ENCODE results near the gene SEC61A2. TPM values are rescaled to one million over a fixed set of nuclear protein-coding genes. Genes with fewer than 3 reads are reported as not detected.

Gene SEC61A2
- total RNA-seq, result 10 to 100 TPM in 4 of 5 donors, under 1 TPM in 1; 0.58 to 17.4 (median 11.9) TPM
- 1 to 10 TPM; 1.1 to 3.2 (median 2.2) TPM for polyA plus RNA-seq
- long read RNA-seq, donor 1, partial matches to known transcripts, result 0 of 6 reads
- long read RNA-seq, donor 1, other reads (novel, unspliced or antisense), result 6 of 6 reads
- long read RNA-seq, donor 2, partial matches to known transcripts, result 0 of 1 reads
- long read RNA-seq, donor 2, other reads (novel, unspliced or antisense), result 0 of 1 reads
- long read RNA-seq, donor 3, partial matches to known transcripts, result 5 of 6 reads
- long read RNA-seq, donor 3, other reads (novel, unspliced or antisense), result 0 of 6 reads
- long read RNA-seq, donor 4, result 0 reads
- long read RNA-seq, donor 5, partial matches to known transcripts, result 0 of 2 reads
- long read RNA-seq, donor 5, other reads (novel, unspliced or antisense), result 0 of 2 reads
- long read RNA-seq, donor 6, partial matches to known transcripts, result 64 of 69 reads
- long read RNA-seq, donor 6, other reads (novel, unspliced or antisense), result 5 of 69 reads
- long read RNA-seq, donor 7, result 0 reads
- long read RNA-seq, donor 8, partial matches to known transcripts, result 0 of 15 reads
- long read RNA-seq, donor 8, other reads (novel, unspliced or antisense), result 14 of 15 reads
- long read RNA-seq, donor 9, partial matches to known transcripts, result 0 of 26 reads
- long read RNA-seq, donor 9, other reads (novel, unspliced or antisense), result 26 of 26 reads
- long read RNA-seq, donor 10, partial matches to known transcripts, result 0 of 11 reads
- long read RNA-seq, donor 10, other reads (novel, unspliced or antisense), result 11 of 11 reads

GRCh38 chr10:12129222-12130111, at the start of gene SEC61A2:
SEC61A2 (plus strand) TSS chr10:12129677; CDS start chr10:12129788, 111 bp downstream.
- Histone ChIP-seq H3K27ac (peak within 1 kb of the TSS; percentile 90 to 98 (median 94)), H3K4me1 (peaks cover 0 to 27% (median 11%) of the 10 kb centered on the region in 4 donors), H3K36me3 (peaks cover under 1 to 19% (median 8%) of the 10 kb centered on the region in 4 donors), H3K4me3 (peak within 1 kb of the TSS; percentile 95 to 99 (median 99)), H3K27me3 (no peaks in the 10 kb centered on the region), H3K9me3 (no peaks in the 10 kb centered on the region)
- peak; percentile 98 for DNase-seq
- 0 to 1% (median 0%) methylated on average over 62 to 108 of the region's 108 CpGs for WGBS, 5 donors
- intact Hi-C loops (cut with DNase I; ENCODE audit: low total_unique reads), result no loop called here
- TF ChIP-seq, protein P1, sequence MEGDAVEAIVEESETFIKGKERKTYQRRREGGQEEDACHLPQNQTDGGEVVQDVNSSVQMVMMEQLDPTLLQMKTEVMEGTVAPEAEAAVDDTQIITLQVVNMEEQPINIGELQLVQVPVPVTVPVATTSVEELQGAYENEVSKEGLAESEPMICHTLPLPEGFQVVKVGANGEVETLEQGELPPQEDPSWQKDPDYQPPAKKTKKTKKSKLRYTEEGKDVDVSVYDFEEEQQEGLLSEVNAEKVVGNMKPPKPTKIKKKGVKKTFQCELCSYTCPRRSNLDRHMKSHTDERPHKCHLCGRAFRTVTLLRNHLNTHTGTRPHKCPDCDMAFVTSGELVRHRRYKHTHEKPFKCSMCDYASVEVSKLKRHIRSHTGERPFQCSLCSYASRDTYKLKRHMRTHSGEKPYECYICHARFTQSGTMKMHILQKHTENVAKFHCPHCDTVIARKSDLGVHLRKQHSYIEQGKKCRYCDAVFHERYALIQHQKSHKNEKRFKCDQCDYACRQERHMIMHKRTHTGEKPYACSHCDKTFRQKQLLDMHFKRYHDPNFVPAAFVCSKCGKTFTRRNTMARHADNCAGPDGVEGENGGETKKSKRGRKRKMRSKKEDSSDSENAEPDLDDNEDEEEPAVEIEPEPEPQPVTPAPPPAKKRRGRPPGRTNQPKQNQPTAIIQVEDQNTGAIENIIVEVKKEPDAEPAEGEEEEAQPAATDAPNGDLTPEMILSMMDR (IDR thresholded peaks at IDR 0.05), result no peak
- TF ChIP-seq POLR2A (IDR thresholded peaks at IDR 0.05) (peak in 1 of 4 donors; percentile 32), EP300 (IDR thresholded peaks at IDR 0.05) (no peak), POLR2AphosphoS5 (IDR thresholded peaks at IDR 0.05) (peak; percentile 22 to 82 (median 68))

- Histone ChIP-seq H3K4me1 (peaks cover 0 to 4% (median 0%) of the 10 kb centered on the region in 4 donors), H3K27ac (no peak overlapping the region), H3K27me3 (no peaks in the 10 kb centered on the region), H3K9me3 (no peaks in the 10 kb centered on the region), H3K36me3 (peaks cover 19 to 67% (median 62%) of the 10 kb centered on the region in 4 donors), H3K4me3 (no peak overlapping the region)
- no peak for DNase-seq
- intact Hi-C loops (cut with DNase I; ENCODE audit: low total_unique reads), result no loop called here
- WGBS, 5 donors, result 87 to 98% (median 94%) methylated on average over 7 to 8 of the region's 8 CpGs
- TF ChIP-seq POLR2AphosphoS5 (IDR thresholded peaks at IDR 0.05), result no peak
- TF ChIP-seq, protein P1 (IDR thresholded peaks at IDR 0.05), result no peak
- no peak for TF ChIP-seq EP300 (IDR thresholded peaks at IDR 0.05)
- no peak for TF ChIP-seq POLR2A (IDR thresholded peaks at IDR 0.05)
These were observed 48.0 kb upstream of the SEC61A2 start for GRCh38 chr10:12081470-12081869.

DNA sequence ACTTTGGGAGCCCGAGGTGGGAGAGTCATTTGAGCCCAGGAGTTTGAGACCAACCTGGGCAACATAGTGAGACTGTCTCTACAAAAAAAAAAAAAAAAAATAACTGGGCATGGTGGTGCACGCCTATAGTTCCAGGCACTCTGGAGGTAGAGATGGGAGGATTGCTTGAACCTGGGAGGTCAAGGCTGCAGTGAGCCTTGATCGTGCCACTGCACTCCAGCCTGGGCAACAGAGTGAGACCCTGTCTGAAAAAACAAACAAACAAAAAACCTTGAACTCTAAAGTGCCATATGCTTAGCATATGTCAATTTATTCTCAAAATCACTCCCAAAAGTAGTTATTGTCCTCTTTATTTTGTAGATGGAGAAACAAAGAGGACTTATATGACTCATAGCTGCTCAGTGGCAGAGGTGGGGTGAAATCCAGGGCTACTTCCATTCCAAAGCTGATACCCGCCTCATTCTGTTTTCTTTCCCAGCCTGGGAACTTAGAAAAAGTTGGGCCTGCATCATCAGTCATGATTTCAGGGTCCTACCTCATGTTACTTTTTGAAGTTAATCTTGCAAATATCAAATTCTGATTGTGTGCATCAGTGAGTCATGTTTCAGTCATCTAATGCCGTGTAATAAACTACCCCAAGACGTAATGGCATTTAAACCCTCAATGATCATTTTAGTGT, 47.5 kb upstream of the SEC61A2 start:
- no peak overlapping the region for H3K27ac ChIP-seq
- H3K4me1 ChIP-seq, result peaks cover 0 to 4% (median 0%) of the 10 kb centered on the region in 4 donors
- no peaks in the 10 kb centered on the region for H3K27me3 ChIP-seq
- DNase-seq, result no peak
- intact Hi-C loops (cut with DNase I; ENCODE audit: low total_unique reads), result no loop called here
- TF ChIP-seq, protein P1 (IDR thresholded peaks at IDR 0.05), result no peak
- TF ChIP-seq EP300 (IDR thresholded peaks at IDR 0.05), result no peak
- TF ChIP-seq POLR2A (IDR thresholded peaks at IDR 0.05), result no peak
- no peak overlapping the region for H3K4me3 ChIP-seq
- peaks cover 24 to 72% (median 68%) of the 10 kb centered on the region in 4 donors for H3K36me3 ChIP-seq
- no peaks in the 10 kb centered on the region for H3K9me3 ChIP-seq
- WGBS, 5 donors, result 76 to 94% (median 89%) methylated on average over 5 to 6 of the region's 6 CpGs
